HEK293 (cell line): ENCODE data around the gene SNAPC2.

Experiments used
- ATF2 ChIP-seq: fragments of 450-650 bp; formaldehyde crosslinking; IDR thresholded peaks from 2 replicates; pipeline ENCODE4 v1.5.1; 2016; ENCODE audit warnings: missing biosample characterization, missing genetic modification characterization, low read depth
- BCL11B ChIP-seq: fragments of 450-650 bp; formaldehyde crosslinking; IDR thresholded peaks from 2 replicates; pipeline ENCODE4 v1.5.1; 2016; ENCODE audit warnings: low read depth, missing biosample characterization, missing genetic modification characterization
- BCL6B ChIP-seq: fragments of 450-650 bp; formaldehyde crosslinking; IDR thresholded peaks from 2 replicates; pipeline ENCODE4 v1.5.1; 2017; ENCODE audit warnings: missing biosample characterization, missing genetic modification characterization
- ELK4 ChIP-seq: IDR thresholded peaks from 2 replicates; pipeline ENCODE4 v1.6.1; 2011; ENCODE audit warnings: mild to moderate bottlenecking, low read depth, low read length, borderline replicate concordance
- FEZF1 ChIP-seq: fragments of 450-650 bp; formaldehyde crosslinking; IDR thresholded peaks from 2 replicates; pipeline ENCODE4 v1.5.1; 2016; ENCODE audit warnings: missing biosample characterization, missing genetic modification characterization
- GLIS1 ChIP-seq: fragments of 450-650 bp; formaldehyde crosslinking; IDR thresholded peaks from 2 replicates; pipeline ENCODE4 v1.5.1; 2016; ENCODE audit warnings: missing biosample characterization, missing genetic modification characterization
- IKZF3 ChIP-seq: fragments of 450-650 bp; IDR thresholded peaks from 2 replicates; pipeline ENCODE4 v1.5.0; 2018; ENCODE audit warnings: missing biosample characterization, mild to moderate bottlenecking, missing genetic modification characterization, moderate library complexity
- KLF10 ChIP-seq: fragments of 450-650 bp; IDR thresholded peaks from 2 replicates; pipeline ENCODE4 v1.5.1; 2018; ENCODE audit warnings: missing biosample characterization, mild to moderate bottlenecking, missing genetic modification characterization
- KLF8 ChIP-seq: fragments of 450-650 bp; formaldehyde crosslinking; IDR thresholded peaks from 2 replicates; pipeline ENCODE4 v1.5.1; 2016; ENCODE audit warnings: missing biosample characterization, missing genetic modification characterization
- KLF9 ChIP-seq: fragments of 450-650 bp; formaldehyde crosslinking; IDR thresholded peaks from 2 replicates; pipeline ENCODE4 v1.5.1; 2016; ENCODE audit warnings: missing biosample characterization, missing genetic modification characterization, low read depth
- PATZ1 ChIP-seq: fragments of 450-650 bp; formaldehyde crosslinking; IDR thresholded peaks from 2 replicates; pipeline ENCODE4 v1.5.1; 2016; ENCODE audit warnings: missing biosample characterization, missing genetic modification characterization
- PBX3 ChIP-seq: sonication (generic); formaldehyde crosslinking; IDR thresholded peaks from 2 replicates; pipeline ENCODE4 v1.8.1; 2022; ENCODE audit warnings: mild to moderate bottlenecking, moderate library complexity, missing genetic modification reagents
- PRDM1 ChIP-seq: fragments of 450-650 bp; formaldehyde crosslinking; IDR thresholded peaks from 2 replicates; pipeline ENCODE4; 2016; ENCODE audit warnings: missing biosample characterization, missing genetic modification characterization
- REPIN1 ChIP-seq: fragments of 450-650 bp; formaldehyde crosslinking; IDR thresholded peaks from 2 replicates; pipeline ENCODE4 v1.5.1; 2017; ENCODE audit warnings: missing biosample characterization, missing genetic modification characterization, low read depth
- SETDB1 ChIP-seq: IDR thresholded peaks from one replicate; pipeline ENCODE4 v1.6.1; 2017; ENCODE audit warnings: mild to moderate bottlenecking, low read length, moderate library complexity, mixed read lengths; ENCODE audit not compliant: insufficient read length
- SP2 ChIP-seq: fragments of 450-650 bp; formaldehyde crosslinking; IDR thresholded peaks from 2 replicates; pipeline ENCODE4 v1.5.1; 2016; ENCODE audit warnings: missing biosample characterization, missing genetic modification characterization
- SP7 ChIP-seq: fragments of 450-650 bp; formaldehyde crosslinking; IDR thresholded peaks from 2 replicates; pipeline ENCODE4 v1.5.1; 2016; ENCODE audit warnings: missing biosample characterization, missing genetic modification characterization
- ZBTB17 ChIP-seq: fragments of 450-650 bp; formaldehyde crosslinking; IDR thresholded peaks from 2 replicates; pipeline ENCODE4 v1.5.1; 2016; ENCODE audit warnings: missing biosample characterization, missing genetic modification characterization
- ZBTB6 ChIP-seq: fragments of 450-650 bp; formaldehyde crosslinking; IDR thresholded peaks from 2 replicates; pipeline ENCODE4 v1.5.1; 2017; ENCODE audit warnings: missing biosample characterization, missing genetic modification characterization
- ZBTB8A ChIP-seq: fragments of 450-650 bp; formaldehyde crosslinking; IDR thresholded peaks from 2 replicates; pipeline ENCODE4 v1.5.1; 2016; ENCODE audit warnings: missing biosample characterization, missing genetic modification characterization
- ZNF10 ChIP-seq: fragments of 450-650 bp; formaldehyde crosslinking; IDR thresholded peaks from 2 replicates; pipeline ENCODE4 v1.5.1; 2017; ENCODE audit warnings: missing biosample characterization, missing genetic modification characterization
- ZNF112 ChIP-seq: fragments of 450-650 bp; formaldehyde crosslinking; IDR thresholded peaks from 2 replicates; pipeline ENCODE4 v1.5.0; 2017; ENCODE audit warnings: missing biosample characterization, missing genetic modification characterization
- ZNF324 ChIP-seq: fragments of 450-650 bp; formaldehyde crosslinking; IDR thresholded peaks from 2 replicates; pipeline ENCODE4 v1.5.1; 2016; ENCODE audit warnings: missing biosample characterization, missing genetic modification characterization
- ZNF341 ChIP-seq: fragments of 450-650 bp; formaldehyde crosslinking; IDR thresholded peaks from 2 replicates; pipeline ENCODE4; 2016; ENCODE audit warnings: low read depth, missing biosample characterization, missing genetic modification characterization
- ZNF366 ChIP-seq: fragments of 450-650 bp; formaldehyde crosslinking; conservative IDR thresholded peaks from 2 replicates; pipeline ENCODE4 v1.5.1; 2016; ENCODE audit warnings: missing biosample characterization, missing genetic modification characterization
- ZNF391 ChIP-seq: fragments of 450-650 bp; formaldehyde crosslinking; IDR thresholded peaks from 2 replicates; pipeline ENCODE4 v1.5.1; 2016; ENCODE audit warnings: low read depth, missing biosample characterization, missing genetic modification characterization, borderline replicate concordance
- ZNF501 ChIP-seq: fragments of 450-650 bp; formaldehyde crosslinking; IDR thresholded peaks from 2 replicates; pipeline ENCODE4 v1.5.1; 2016; ENCODE audit warnings: missing biosample characterization, missing genetic modification characterization
- ZNF529 ChIP-seq: fragments of 450-650 bp; formaldehyde crosslinking; IDR thresholded peaks from 2 replicates; pipeline ENCODE4 v1.5.1; 2017; ENCODE audit warnings: missing genetic modification characterization, missing biosample characterization; ENCODE audit not compliant: insufficient replicate concordance
- ZNF621 ChIP-seq: fragments of 450-650 bp; formaldehyde crosslinking; IDR thresholded peaks from 2 replicates; pipeline ENCODE4 v1.5.1; 2017; ENCODE audit warnings: missing biosample characterization, missing genetic modification characterization
- ZNF629 ChIP-seq: fragments of 450-650 bp; formaldehyde crosslinking; IDR thresholded peaks from 2 replicates; pipeline ENCODE4 v1.5.1; 2017; ENCODE audit warnings: missing biosample characterization, missing genetic modification characterization
- ZNF664 ChIP-seq: fragments of 450-650 bp; formaldehyde crosslinking; IDR thresholded peaks from 2 replicates; pipeline ENCODE4 v1.5.1; 2016; ENCODE audit warnings: missing biosample characterization, missing genetic modification characterization
- ZSCAN16 ChIP-seq: fragments of 450-650 bp; formaldehyde crosslinking; IDR thresholded peaks from 2 replicates; pipeline ENCODE4 v1.5.1; 2016; ENCODE audit warnings: missing biosample characterization, missing genetic modification characterization
- ZSCAN30 ChIP-seq: fragments of 450-650 bp; IDR thresholded peaks from 2 replicates; pipeline ENCODE4 v1.5.1; 2018; ENCODE audit warnings: missing biosample characterization, mild to moderate bottlenecking, missing genetic modification characterization, moderate library complexity

Gene SNAPC2

GRCh38 chr19:7943444-7944176 is 23.5 kb downstream of the SNAPC2 start, which contains the start of gene TIMM44 (continued):
- TF ChIP-seq ZBTB6 (tag by site-specific recombination) = peak; percentile 97
- no peak for TF ChIP-seq FEZF1 (tag by site-specific recombination)
- no peak for TF ChIP-seq ZNF501 (tag by site-specific recombination)
- peak; percentile 83 for TF ChIP-seq ZNF324 (tag by site-specific recombination)
- 0 out of 2 replicates have a peak, but pooled peaks have one; percentile 47 for TF ChIP-seq ZNF341 (tag by site-specific recombination)
- TF ChIP-seq ELK4 = no peak
- TF ChIP-seq ZNF529 = no peak
- no peak for TF ChIP-seq ZNF10
- TF ChIP-seq PBX3 (CRISPR knock-in tag) = peak; percentile 47; the same call in 1 of the 2 replicates
- TF ChIP-seq ZNF112 (tag by site-specific recombination) = no peak
- TF ChIP-seq ZNF664 (tag by site-specific recombination) = no peak
- TF ChIP-seq ZSCAN16 (tag by site-specific recombination) = no peak
- no peak for TF ChIP-seq PATZ1 (tag by site-specific recombination)
- TF ChIP-seq KLF9 (tag by site-specific recombination) = peak; percentile 80
- TF ChIP-seq SP2 (tag by site-specific recombination) = peak; percentile 100
- no peak for TF ChIP-seq ZNF621 (tag by site-specific recombination)
- no peak for TF ChIP-seq BCL6B (tag by site-specific recombination)
- peak; percentile 59; the same call in 1 of the 2 replicates for TF ChIP-seq ZNF391 (tag by site-specific recombination)
- TF ChIP-seq SETDB1 = peak; percentile 21
- TF ChIP-seq BCL11B (tag by site-specific recombination) = 0 out of 2 replicates have a peak, but pooled peaks have one; percentile 59
- TF ChIP-seq IKZF3 (tag by site-specific recombination) = peak; percentile 20; the same call in 1 of the 2 replicates
- no peak for TF ChIP-seq PRDM1 (tag by site-specific recombination)
- TF ChIP-seq GLIS1 (tag by site-specific recombination) = peak; percentile 22; the same call in 1 of the 2 replicates
- TF ChIP-seq ZBTB17 (tag by site-specific recombination) = peak; percentile 81
- TF ChIP-seq ATF2 (tag by site-specific recombination) = peak; percentile 90
- TF ChIP-seq KLF10 (tag by site-specific recombination) = peak; percentile 88; the same call in 1 of the 2 replicates
- TF ChIP-seq ZSCAN30 = peak; percentile 55
- TF ChIP-seq SP7 (tag by site-specific recombination) = 0 out of 2 replicates have a peak, but pooled peaks have one; percentile 38
- TF ChIP-seq KLF8 (tag by site-specific recombination) = peak; percentile 61; the same call in 1 of the 2 replicates
- TF ChIP-seq ZNF366 (tag by site-specific recombination) = no peak
- TF ChIP-seq REPIN1 (tag by site-specific recombination) = no peak
- 0 out of 2 replicates have a peak, but pooled peaks have one; percentile 17 for TF ChIP-seq ZBTB8A (tag by site-specific recombination)
- peak; percentile 70 for TF ChIP-seq ZNF629
